Posterior cingulate gyrus (tissue), 11 donors: Measurements from ENCODE around the gene HABP2.

Experiments
- DNase-seq, 10 donors: peaks; one replicate each; pipeline versions ENCODE4 v3.0.0 to v3.0.0-alpha.2; 2020 to 2021; ENCODE audit warnings: mixed read lengths in 3 of 10
- intact Hi-C: fragments of 100-400 bp; cut with DNase I; formaldehyde crosslinking; loops from one replicate; pipeline ENCODE4 v1.15.1; 2023

Gene HABP2

DNA sequence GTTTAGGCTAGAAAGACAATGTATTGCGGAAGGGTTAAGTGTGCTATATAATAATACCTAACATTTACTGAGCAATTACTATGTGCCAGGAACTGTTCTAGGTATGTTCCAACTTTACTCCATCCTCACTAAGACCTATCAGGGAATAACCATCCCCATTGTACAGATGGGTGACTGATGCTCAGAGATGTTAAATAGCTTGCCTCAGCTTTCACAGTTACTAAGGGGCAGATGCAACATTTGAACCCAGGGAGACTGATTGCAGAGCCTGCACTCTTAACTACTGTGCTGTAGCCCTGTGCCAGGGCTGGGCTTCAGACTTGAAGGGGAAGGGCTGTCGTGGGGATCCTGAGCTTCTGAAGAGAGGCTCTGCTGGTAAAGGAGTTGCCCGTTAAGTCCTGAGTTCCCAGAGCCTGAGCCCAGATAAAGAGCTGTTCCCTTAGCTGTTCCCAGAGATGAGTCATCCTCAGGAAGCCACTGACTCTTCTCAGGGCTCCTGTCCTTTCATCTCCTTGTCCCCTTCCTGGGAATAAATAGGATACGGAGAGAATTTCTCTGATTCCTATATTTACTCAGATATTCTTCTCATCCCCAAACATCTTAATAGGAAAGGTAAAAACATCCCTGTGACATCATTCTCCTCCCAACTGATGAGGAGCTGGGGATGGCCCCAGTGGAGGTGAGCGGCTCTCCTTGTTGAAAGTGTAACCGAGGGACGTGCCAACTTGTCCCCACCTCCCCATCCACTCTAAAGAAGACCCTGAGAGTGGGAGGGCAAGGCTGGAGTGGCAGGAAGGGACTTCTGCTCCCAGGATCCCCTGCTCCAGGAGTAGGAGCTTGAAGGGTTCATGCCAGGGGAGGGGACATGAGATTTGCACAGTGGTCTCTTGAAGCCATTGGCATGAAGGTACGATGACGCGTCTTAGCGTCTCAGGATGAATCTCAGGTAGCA, 28.0 kb upstream of the HABP2 start:
- intact Hi-C loops = loop anchor here (5.0 kb wide), 1 partner anchor 1048 kb away; no protein-coding TSS in a partner anchor

DNA sequence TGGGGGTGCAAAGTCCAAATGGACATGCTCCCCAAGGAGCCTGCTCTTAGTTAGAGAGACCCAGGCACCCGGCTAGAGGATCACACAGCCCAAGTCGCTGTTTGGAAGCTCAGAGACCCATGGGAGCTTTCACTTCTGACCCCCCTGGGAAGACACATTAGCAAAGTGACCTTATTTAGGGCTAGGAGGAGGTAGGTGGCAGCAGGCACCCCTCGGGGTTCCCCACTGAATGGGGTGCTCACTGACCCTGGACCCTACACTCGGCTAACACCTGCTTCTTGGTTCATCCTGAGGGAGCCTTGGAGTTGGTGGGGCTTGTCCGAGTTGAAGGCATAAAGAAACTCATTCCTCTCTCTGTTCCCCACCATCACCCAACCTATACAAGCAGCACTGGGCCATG, 27.1 kb upstream of the HABP2 start:
- intact Hi-C loops = no loop called here
- no peak for DNase-seq

More for the DNA sequence above, 28.0 kb upstream of the HABP2 start:
- DNase-seq = no peak

DNA sequence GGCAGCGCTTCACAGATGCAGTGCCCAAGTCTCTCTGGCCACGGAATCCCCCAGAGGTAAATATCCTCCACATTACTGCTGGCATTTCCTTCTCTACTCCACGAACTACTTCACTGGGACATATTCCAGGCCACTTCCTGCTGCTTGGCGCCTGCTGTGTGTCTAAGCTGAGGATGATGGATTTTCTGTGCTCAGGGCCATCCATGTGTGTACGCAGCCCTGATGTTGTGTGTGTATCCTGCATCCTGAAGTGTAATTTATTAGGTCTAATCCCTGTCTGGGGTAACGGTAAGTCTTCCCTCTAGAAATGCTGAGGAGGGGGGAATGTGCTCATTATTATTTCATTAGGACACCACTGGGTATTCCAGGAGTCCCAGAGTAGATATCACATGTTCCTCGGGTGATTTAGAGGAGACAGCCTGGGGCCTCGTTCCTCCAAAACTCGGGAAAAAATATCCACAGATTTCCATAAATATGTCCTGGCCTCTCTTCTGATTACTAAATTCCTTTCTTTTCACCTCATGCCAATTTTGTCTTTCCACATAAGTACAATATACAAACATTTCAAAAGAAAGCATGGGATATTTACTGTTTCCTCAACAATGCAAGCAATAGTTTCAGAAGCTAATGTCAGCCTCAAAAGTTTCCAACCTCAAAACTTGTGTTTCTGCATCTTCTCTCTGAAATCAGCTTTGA, 25.5 kb upstream of the HABP2 start:
- DNase-seq = no peak
- intact Hi-C loops = no loop called here

DNA sequence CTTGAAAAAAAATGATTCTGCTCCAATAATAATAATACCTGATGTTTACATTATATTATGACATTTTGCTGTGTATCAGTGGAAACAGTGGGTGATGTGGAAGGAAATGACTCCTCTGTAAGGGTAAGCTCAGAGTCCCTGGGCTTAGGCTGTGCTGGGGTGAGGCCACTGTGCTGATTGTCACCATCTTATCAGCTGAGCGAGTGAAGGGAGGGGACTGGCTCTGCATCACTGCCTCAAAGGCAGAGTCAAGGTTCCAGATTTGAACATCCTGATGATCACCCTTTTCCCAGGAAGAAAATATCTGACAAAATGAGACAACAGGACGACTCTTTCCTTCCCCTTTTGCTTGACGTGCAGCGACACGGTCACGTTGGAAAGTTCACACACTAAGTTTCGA, 24.0 kb upstream of the HABP2 start:
- intact Hi-C loops = no loop called here
- DNase-seq = no peak

DNA sequence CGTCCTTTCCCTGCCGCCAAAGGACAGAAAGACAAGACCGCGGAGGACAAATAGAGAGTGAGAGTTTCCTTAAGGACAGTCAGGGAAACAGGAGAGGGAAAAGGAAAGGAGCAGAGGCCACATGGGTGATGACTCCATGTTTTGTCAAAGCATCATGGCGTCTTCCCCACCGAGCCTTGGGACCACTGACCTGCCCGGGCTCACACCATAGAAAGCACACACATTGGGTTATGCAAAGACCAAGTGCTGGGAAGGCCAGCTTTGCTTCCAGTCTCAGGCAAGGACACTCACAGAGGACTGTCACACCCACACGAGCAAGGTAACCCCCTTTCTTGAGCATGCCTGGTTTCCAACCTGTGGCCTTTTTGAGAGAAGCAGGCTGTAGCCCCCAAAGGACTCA, 23.3 kb upstream of the HABP2 start:
- intact Hi-C loops = no loop called here
- no peak for DNase-seq

DNA sequence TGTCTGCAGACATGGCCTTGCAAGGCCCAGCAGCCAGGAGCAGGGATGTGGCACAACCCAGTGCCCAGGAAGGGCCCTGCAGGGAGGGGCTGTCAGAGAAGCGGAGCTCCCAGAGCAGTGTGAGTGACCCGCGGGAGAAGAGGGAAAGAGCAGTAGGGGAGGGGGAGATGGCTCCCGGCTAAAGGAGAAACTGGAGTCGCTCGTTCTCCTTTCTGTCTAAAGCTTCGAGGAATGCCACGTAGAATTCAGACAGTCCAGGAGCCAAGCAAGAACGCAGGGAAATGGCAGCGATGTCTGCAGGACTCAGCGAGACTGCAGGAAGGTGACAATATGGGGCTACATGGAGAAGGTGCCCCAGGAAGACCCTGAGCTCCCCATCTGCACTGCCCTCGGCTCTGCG, 22.4 kb upstream of the HABP2 start:
- DNase-seq = no peak
- intact Hi-C loops = no loop called here

DNA sequence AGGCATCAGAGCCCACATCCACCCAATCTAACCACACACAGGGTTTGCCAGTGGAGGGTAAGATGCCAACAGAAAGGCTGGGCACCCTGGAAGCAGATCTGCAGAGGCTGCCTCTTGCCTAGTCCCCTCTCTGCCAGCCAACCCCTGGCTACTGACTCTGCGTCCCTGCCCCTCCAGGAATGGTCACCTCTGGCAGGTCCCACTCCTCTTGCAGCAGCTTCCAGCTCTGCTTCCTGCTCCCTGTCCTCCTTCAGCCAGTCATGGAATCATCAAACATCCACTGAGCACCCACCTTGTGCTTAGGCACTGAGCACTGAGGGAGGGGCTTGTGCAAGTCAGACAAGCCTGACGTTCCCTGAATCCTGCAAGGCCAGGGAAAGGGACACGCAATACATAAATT, 20.1 kb upstream of the HABP2 start:
- intact Hi-C loops = no loop called here
- DNase-seq = no peak

DNA sequence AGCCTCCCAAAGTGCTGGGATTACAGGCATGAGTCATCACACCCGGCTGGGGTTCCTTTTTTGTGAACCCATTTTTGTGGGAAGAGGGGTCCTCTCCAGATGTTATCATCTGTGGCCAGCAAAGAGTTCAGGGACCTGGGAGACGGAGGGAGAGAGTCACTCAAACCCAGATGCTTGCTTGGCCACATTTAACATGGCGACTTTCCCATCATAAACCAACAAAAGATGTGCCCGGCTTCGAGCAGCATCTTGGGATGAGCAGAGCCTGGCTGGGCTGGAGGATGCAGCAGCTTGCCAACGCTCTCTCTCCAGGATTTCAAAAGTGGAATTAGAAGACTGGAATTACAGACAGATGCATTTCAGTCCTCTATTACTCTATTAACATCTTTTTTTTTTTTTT, 19.1 kb upstream of the HABP2 start:
- no peak for DNase-seq
- intact Hi-C loops = no loop called here

DNA sequence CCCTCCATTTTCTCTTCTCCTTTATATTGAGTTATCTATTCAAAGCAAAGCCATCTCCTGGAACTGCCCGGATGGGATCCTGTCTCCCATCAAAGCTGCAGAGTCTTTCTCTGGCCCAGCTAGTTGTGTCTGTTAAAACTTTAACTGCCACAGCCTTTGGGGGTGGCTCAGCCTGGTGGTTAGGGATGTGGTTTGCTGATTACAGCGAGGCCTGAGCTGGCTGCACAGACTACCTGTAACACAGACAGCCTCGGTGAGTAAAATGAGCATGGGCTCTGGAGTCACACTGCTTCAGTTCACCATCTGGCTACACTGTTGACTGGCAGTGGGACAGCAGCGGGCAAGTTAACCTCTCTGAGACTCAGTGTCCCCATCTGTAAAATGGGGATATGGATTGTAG, 18.4 kb upstream of the HABP2 start:
- intact Hi-C loops = no loop called here
- DNase-seq = no peak

DNA sequence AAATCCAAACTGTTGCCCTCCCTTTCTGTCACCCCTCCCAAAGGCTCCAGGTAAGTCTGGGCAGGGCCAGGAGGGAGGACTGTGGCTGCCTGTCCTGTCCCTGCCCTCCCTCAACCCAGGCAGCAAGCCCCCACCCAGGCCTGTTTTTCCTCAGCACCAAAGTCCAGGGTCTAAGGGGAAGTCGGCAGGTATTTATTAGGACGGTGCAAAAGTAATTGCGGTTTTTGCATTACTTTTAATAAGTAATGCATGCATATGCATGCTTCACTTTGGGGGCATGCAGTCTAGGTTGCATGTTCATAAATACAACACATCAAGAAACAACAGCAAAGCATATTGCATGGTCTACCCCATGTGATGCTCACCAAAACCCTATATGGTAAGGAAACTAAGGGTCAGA, 15.2 kb upstream of the HABP2 start:
- no peak for DNase-seq
- intact Hi-C loops = no loop called here

DNA sequence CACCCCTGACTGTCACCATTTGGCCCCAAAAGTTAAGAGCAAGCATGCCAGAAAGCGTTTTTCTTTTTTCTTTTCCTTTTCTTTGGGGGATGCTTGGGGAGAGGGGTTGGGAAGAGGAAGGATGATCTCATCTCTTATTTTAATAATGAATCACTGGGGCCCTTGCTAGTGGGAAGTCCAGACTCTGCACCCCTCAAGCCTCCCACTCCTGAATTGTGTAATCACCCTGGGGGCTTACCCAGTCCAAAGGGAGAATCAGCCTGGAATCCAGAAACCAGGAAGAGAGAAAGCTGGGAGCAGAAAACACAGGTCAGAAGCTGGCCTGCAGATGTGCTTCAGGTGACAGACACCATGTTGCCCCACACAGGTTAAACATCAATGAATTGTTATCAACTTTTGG, 14.7 kb upstream of the HABP2 start:
- no peak for DNase-seq
- intact Hi-C loops = no loop called here

DNA sequence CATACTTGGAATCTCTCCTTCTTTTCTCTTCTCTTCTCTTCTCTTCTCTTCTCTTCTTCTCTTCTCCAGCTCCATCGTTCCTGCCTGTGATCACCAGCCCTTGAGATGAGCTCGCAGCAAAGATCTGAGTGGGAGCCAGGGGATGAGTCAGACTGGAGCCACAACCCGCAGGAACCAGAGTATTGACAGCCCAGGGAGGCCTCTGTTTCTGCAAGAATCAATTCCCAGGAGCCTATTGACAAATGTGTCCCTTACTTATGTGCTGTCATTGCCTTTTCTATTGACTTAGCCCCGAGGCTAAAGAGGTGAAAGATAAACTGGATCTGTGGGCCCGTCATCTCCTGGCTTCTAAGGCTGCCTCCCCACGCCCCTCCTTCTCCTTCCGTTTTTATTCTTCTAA, 13.1 kb upstream of the HABP2 start:
- intact Hi-C loops = no loop called here
- peak in 3 of 10 donors; percentile 14 to 84 (median 31) for DNase-seq

DNA sequence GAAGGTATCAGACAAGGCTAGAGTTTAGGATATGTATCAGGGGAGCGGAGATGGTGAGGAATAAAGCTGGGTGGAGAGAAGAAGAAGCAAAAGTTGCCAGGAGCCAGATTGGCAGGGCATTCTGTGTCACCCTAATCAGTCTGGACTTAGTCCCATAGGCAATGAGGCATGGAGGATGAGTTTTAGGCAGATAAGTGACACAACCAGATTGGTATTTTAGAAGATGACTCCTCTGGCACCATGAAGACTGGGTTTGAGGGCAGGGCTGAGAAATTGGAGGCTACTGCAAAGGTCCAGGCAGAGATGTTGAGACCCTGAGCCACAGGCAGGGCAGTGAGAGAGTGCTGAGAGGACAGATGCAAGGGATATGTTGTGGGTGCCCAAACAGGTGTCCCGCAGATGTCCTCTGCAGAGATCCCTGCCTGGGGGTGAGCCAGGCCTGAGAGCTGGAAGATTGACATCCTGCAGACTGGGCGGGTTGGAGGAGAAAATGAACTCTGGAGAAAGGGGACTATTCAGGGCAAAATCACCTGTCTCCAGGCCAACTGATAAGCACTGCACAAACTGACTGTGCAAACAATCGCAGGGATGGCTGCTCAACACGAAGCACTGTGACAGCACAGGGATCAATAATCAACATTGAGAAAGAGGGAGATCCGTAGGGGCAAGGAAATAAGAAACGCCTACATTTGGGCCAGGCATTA, 11.9 kb upstream of the HABP2 start:
- intact Hi-C loops = no loop called here
- DNase-seq = peak in 1 of 10 donors; percentile 43

DNA sequence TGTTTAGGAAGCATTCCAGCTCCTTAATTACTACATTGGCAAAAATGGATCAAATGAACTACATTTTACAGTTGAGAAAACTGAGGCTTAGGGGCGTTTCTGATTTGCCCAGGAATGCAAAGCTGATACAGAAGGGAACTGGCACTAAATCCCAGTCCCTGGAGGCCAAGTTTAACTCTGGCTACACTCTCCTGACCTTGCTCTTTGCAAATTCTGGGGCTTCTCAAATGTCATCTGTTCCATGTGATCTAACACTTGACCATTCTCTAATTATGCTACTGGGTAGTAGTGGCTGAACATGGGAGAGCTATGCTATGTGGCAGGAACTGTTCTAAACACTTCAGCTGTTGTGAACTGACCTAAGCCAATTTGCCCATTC, 11.3 kb upstream of the HABP2 start:
- DNase-seq = no peak
- intact Hi-C loops = no loop called here

DNA sequence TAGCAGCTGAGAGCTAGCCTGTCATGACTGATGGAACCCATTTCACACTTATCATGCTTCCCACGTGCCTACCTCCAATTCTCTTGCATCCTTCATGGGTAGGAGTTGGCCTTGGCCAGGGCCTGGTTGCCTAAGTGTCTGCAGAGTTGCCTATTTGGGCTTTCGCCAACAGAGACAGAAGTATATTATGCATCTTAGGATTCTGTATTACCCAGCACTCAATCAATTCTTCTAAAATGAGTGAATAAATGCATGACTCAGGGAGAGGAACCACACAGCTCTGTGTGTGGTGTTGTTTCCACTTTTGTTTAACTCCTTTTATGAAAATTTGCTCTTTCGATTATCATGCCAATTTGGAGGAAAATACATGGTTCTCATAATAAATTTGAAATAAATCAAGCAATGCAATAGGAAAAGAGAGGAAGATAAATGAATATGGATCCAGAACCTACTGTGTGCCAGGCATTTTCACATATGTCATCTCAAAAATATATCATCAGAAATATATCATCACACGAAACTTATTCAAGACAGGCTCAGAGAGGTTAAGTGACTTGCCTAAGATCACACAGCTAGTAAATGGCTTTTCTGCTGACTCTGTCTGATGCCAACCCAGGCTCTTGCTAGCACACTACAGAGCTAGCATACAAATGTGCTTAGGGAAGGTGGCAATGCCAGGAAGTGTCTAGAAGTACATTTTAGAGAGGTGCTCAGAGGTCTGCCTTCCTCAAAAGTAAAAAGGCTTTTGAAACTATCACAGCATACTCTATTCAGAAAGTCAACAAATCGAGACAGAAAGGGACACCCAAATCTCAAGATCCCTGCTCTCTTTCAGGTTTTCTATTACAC, 9.5 kb upstream of the HABP2 start:
- DNase-seq = peak in 1 of 10 donors; percentile 20
- intact Hi-C loops = no loop called here

DNA sequence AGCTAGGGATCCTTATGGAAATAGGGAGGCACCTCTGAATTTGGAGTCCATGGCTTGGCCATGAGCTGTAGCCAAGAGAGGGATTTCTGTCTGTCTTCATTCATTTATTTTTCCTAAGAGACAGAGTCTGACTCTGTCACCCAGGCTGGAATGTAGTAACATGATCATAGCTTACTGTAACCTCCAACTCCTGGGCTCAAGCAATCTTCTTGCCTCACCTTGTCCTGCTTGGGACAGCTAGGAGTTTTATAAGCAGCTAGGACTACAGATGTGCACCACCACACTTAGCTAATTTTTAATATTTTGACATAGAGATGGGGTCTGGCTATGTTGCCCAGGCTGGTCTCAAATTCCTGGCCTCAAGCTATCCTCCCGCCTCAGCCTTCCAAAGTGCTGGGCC, 8.5 kb upstream of the HABP2 start:
- no peak for DNase-seq
- intact Hi-C loops = no loop called here

DNA sequence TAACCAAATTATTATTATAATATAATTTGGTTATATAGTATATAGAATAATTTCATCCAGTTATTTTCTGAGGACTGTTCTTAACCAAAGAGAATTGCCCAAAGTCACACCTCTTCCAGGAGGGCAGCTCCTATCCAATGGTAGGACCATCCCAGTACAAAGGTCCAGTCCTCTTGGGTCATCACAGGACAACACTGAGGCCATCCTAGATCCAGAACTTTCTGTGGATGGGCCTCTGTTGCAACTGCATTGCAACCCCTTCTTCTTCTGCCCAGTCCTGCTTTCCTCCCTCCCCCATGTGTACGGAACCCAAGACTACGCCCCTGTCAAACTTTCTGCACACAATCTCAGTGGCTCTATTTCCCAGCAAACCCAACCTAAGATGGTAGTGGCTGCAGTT, 5.4 kb upstream of the HABP2 start:
- DNase-seq = no peak
- intact Hi-C loops = no loop called here

DNA sequence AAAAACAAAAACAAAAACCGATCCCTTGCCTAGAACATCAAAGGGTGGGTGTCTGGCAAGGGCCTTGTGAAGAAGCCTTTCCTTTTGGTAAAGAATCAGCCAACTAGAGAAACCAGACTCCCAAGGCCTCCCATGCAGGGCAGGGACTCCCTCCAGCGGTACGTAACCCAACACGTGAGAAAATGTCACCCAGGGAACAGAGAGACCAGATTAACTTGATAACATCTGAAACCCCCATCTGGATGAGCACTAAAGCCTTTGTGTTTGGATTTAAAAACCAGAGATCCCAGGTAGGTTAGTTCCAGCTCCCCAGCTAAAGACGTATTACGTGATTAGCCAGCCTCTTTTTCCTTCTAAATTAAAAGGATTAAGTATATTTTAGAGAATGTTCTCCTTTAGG, 3.0 kb upstream of the HABP2 start:
- DNase-seq = no peak
- intact Hi-C loops = no loop called here

DNA sequence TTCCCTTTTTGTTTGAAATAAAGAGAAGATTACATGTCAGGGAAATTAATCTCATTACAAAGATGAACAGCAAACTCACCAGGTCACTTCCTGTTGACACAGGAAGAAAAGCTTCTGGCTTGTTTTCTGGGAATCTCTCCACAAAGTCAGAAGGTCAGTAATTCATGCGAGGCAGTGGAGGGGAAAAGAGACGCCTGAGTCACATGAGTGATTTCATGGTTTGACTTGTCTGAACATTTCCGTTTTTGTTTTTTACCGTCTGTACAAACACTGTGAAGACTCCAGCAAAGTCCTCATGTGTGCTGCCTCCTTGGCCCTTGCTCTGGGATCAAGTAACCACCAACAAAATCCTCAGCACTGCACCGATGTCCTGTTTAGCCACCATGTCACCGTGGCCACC, 2.5 kb upstream of the HABP2 start:
- intact Hi-C loops = no loop called here
- DNase-seq = no peak

DNA sequence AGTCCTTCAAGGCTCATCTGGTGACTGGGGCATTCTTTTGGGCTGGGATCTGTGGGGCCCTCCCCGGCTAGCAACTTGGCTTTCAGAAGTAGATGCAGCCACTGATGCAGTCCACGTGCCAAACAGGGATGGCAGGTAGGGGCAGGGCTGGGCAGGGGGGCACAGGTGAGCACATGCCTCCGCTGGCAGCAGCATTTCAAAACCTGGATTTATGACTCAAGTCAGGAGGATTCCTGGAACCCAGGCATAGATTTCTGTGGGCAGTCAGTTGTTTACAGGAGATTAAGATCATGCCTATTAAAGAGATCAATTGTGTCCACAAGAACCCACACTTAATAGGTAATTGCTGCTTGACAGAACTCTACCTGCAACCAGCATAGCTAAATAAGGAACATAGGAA, 839 bp upstream of the HABP2 start:
- DNase-seq = no peak
- intact Hi-C loops = no loop called here

DNA sequence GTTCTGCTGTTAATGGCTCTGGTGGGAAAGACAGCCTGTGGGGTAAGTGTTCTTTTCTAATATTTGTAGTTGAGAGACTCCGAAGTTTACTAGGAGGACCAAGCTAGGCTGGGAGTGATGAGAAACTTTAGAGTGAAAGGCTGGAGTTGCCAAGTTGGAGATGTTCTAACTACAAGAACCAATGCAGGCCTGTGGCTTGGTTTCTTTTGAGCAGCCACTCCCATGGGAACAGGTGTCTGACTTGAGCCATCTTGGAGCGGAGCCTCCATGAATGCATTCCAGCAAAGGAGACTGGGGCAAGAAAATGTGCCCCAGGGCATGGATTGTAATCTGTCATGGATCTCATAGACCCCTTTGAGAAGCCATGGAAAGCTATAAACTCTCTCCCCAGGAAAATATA, 296 bp downstream of the HABP2 start:
- no peak for DNase-seq
- intact Hi-C loops = no loop called here
